Transverse colon (tissue), 4 donors: ENCODE measurements around the gene EEPD1. TPM values are rescaled to one million over a fixed set of nuclear protein-coding genes. Genes with fewer than 3 reads are reported as not detected.

Source experiments
- DNase-seq: peaks from one replicate; pipeline ENCODE4 v3.0.0-alpha.2; 2019
- H3K27ac ChIP-seq, 4 donors: fragments of 200-600 bp; sonication (generic); 2 replicates each; pipeline ENCODE4 v1.5.1; 2016 to 2018; ENCODE audit warnings: inconsistent platforms in 4 of 4
- H3K27me3 ChIP-seq: fragments of 200-600 bp; sonication (generic); 2 replicates; pipeline ENCODE4 v1.5.1; 2017; ENCODE audit warnings: inconsistent platforms
- H3K36me3 ChIP-seq, 4 donors: fragments of 200-600 bp; sonication (generic); 2 replicates each; pipeline ENCODE4 v1.5.1; 2017 to 2019; ENCODE audit warnings: inconsistent platforms in 4 of 4
- H3K4me1 ChIP-seq, 4 donors: fragments of 200-600 bp; sonication (generic); 2 replicates each; pipeline ENCODE4 v1.5.1; 2017 to 2020; ENCODE audit warnings: inconsistent platforms in 4 of 4
- H3K4me3 ChIP-seq, 4 donors: fragments of 200-600 bp; sonication (generic); 1 replicate in 1 of 4; 2 replicates in 3 of 4; pipeline versions ENCODE4 v1.5.1 to v1.6.1; 2017 to 2019; ENCODE audit warnings: inconsistent platforms in 4 of 4
- H3K9me3 ChIP-seq, 2 donors: fragments of 200-600 bp; sonication (generic); 2 replicates each; pipeline ENCODE4 v1.5.1; 2017 to 2019; ENCODE audit warnings: inconsistent platforms in 2 of 2
- EP300 ChIP-seq: sonication (generic); formaldehyde crosslinking; IDR thresholded peaks from one replicate; pipeline ENCODE4 v1.6.1; 2017; ENCODE audit warnings: antibody characterized with exemption, low read depth
- POLR2A ChIP-seq: fragments of 450-650 bp; IDR thresholded peaks from one replicate; pipeline ENCODE4 v1.6.1; 2016; ENCODE audit warnings: antibody characterized with exemption, mild to moderate bottlenecking, moderate library complexity
- POLR2AphosphoS5 ChIP-seq, 3 donors: sonication (generic); formaldehyde crosslinking; IDR thresholded peaks; one replicate each; pipeline ENCODE4 v1.6.1; 2016; ENCODE audit warnings: antibody characterized with exemption in 3 of 3
- WGBS, 2 donors: methylation state at CpG; one replicate each; pipeline ENCODE4 v1.1.5; 2018; ENCODE audit warnings: low coverage in 1 of 2; 5-methylcytosine and 5-hydroxymethylcytosine counted together
- in situ Hi-C, 4 donors: fragments of 200-750 bp; cut with MboI; loops; one replicate each; pipeline versions ENCODE4 v1.15.0 to v1.15.1; 2017; ENCODE audit warnings: low sequenced_read_pairs in 3 of 4, low pct_ligation_motif_present in 1 of 4, low pct_unique_long_range_greater_than_20kb in 1 of 4
- intact Hi-C: fragments of 100-400 bp; cut with DNase I; formaldehyde crosslinking; loops from one replicate; pipeline ENCODE4 v1.15.1; 2023; ENCODE audit warnings: low total_unique reads
- total RNA-seq, 4 donors: library from RNA; depleted of rRNA; stranded (reverse); fragments of >200 nt; gene quantifications; one replicate each; pipeline ENCODE4 v1.1.0, GENCODE V29; 2016
- TF ChIP-seq, protein P1 (sequence below), 5 experiments: fragments of 200-600 bp in 3 of 5; fragments of 450-650 bp in 2 of 5; sonication (generic) in 3 of 5; IDR thresholded peaks; 1 replicate in 2 of 5; 2 replicates in 3 of 5; pipeline ENCODE4 v1.5.1; 2016 to 2017; ENCODE audit warnings: antibody characterized with exemption in 5 of 5, inconsistent platforms in 3 of 5, mild to moderate bottlenecking in 2 of 5, moderate library complexity in 1 of 5

Gene EEPD1
- total RNA-seq, 4 donors from 2014 or later, result 16.2 to 36.2 (median 25.2) TPM

DNA sequence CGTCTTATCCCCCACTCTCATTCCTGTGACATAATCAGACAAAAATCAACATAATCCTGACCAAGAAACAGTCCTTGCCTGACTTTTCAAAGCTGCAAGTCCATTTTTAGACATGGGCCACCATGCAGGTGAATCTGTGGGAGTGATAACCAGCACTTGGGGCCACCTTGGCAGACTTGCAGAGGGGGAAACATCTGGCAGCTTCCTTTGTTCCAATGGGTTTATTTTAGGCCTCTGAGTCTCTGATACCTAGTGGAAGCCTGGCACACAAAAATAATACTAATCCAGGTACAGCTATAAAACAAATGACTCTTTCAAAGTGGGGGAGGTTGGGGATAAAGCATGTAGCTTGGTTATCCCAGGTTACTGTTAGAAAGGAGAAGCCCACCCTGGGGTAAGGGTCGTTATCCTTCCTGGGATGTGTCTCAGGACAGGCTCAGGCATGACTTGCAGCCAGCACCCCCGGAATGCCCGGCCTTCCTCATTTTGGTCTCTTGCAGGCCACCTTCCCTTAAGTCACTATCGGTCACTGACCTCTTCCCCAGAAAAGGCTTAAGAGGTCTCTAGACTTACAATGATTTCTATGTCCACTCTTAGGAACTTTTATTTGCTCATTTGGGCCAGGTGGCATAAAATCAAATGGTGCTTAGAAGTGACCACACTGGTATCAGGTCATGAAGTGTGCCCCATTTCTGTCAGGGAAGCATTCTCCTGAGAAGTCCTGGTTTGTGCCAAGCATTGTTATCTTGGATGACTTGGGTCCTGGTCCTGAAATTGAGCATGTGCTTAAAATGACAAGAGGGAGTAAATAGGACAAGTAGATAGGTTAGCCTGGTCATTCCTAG, 37.6 kb downstream of the EEPD1 start:
- DNase-seq, result no peak
- TF ChIP-seq POLR2AphosphoS5 (IDR thresholded peaks at IDR 0.05) (no peak), POLR2A (no peak)
- in situ Hi-C loops (no loop called here), intact Hi-C loops (no loop called here)
- Histone ChIP-seq H3K27ac (peak overlapping the region in 3 of 4 donors; percentile 55 to 67 (median 64)), H3K4me1 (peaks cover 4 to 28% (median 10%) of the 10 kb centered on the region in 4 donors), H3K9me3 (no peaks in the 10 kb centered on the region), H3K36me3 (no peaks in the 10 kb centered on the region), H3K4me3 (no peak overlapping the region), H3K27me3 (no peaks in the 10 kb centered on the region)
- 88 to 100% methylated on average over 1 to 5 of the region's 5 CpGs for WGBS, 2 donors

DNA sequence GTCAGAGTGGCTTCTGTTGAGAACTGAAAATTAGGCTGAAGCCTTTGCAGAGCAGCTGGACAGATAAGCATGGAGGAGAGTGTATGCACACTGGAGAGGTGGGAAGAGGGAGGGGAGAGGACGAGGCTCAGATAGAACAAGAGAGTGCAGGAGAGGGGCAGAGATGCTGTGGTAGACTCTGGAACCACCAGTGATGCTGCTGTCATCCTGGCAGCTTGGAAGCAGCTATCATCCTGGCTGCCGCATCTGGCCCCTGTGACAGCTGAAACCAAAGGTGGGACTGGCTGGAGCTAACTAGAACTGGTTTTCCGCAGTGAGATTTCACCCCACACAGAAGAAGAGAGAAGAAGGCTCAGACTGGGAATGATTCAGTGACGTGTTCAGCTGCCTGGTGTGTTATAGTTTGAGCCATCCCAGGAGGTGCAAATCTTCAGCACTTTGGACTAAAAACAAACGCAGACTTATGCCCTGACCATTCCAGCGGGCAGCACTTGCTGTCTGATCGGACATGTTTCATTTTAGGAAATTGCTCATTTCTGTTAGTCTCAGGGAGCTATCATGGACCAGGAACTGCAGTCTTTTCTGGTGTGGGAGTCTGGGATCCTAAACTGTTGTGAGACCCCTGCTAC, 38.4 kb downstream of the EEPD1 start:
- in situ Hi-C loops, result no loop called here

DNA sequence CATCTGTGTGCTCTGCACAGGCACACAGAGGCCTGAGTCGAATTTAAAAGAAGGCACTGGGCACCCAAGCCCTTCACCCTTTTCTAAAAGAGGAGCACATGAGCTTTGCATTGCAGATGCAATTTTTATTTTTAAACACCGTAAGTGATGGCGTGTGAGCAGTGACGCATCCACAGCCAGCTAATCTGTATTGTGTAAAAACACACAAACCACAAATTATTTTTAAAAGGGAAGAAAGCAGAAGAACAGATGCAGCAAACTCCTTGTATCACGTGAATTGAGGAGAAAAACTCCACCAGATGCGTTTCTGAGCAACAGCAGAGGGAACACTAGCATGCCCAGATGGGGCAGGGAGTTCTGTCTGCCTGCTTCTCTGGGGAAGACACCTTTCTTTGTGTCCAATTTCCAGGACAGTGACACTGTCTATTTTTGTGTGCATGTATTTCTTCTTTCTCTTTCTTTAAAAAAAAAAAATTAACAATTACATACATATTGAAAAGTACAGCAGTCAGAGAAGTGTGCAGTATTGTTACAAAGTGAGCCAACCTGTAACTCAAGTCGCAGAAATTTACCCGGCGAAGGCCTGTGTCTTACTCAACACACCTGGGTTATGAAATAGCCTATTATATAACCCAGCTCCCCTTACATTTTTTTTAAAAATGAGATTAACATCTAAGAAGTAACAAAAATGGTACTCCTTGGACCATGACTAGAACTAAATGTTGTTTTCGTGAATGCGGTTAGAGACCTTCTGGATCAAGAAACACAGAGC, 39.2 kb downstream of the EEPD1 start:
- in situ Hi-C loops (no loop called here), intact Hi-C loops (no loop called here)
- Histone ChIP-seq H3K36me3 (no peaks in the 10 kb centered on the region), H3K27me3 (no peaks in the 10 kb centered on the region), H3K4me3 (no peak overlapping the region), H3K9me3 (no peaks in the 10 kb centered on the region), H3K27ac (peak overlapping the region; percentile 53 to 67 (median 60)), H3K4me1 (peaks cover 0 to 15% (median 8%) of the 10 kb centered on the region in 4 donors)
- WGBS, 2 donors, result 57 to 69% methylated on average over 7 to 11 of the region's 11 CpGs
- peak in 2 of 3 donors; percentile 18 to 19 for TF ChIP-seq POLR2AphosphoS5 (IDR thresholded peaks at IDR 0.05)
- TF ChIP-seq POLR2A, result no peak
- TF ChIP-seq, protein P1, sequence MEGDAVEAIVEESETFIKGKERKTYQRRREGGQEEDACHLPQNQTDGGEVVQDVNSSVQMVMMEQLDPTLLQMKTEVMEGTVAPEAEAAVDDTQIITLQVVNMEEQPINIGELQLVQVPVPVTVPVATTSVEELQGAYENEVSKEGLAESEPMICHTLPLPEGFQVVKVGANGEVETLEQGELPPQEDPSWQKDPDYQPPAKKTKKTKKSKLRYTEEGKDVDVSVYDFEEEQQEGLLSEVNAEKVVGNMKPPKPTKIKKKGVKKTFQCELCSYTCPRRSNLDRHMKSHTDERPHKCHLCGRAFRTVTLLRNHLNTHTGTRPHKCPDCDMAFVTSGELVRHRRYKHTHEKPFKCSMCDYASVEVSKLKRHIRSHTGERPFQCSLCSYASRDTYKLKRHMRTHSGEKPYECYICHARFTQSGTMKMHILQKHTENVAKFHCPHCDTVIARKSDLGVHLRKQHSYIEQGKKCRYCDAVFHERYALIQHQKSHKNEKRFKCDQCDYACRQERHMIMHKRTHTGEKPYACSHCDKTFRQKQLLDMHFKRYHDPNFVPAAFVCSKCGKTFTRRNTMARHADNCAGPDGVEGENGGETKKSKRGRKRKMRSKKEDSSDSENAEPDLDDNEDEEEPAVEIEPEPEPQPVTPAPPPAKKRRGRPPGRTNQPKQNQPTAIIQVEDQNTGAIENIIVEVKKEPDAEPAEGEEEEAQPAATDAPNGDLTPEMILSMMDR (IDR thresholded peaks at IDR 0.05), result no peak
- no peak for DNase-seq

More for the DNA sequence above, 38.4 kb downstream of the EEPD1 start:
- Histone ChIP-seq H3K27me3 (no peaks in the 10 kb centered on the region), H3K9me3 (no peaks in the 10 kb centered on the region), H3K4me1 (peaks cover 3 to 20% (median 8%) of the 10 kb centered on the region in 4 donors), H3K36me3 (no peaks in the 10 kb centered on the region), H3K27ac (peak overlapping the region; percentile 53 to 67 (median 60)), H3K4me3 (no peak overlapping the region)
- intact Hi-C loops, result no loop called here
- WGBS, 2 donors, result 56 to 74% methylated on average over 5 to 7 of the region's 7 CpGs
- TF ChIP-seq POLR2A (no peak), POLR2AphosphoS5 (IDR thresholded peaks at IDR 0.05) (no peak), EP300 (no peak)
- TF ChIP-seq, protein P1 (IDR thresholded peaks at IDR 0.05), result no peak
- no peak for DNase-seq

DNA sequence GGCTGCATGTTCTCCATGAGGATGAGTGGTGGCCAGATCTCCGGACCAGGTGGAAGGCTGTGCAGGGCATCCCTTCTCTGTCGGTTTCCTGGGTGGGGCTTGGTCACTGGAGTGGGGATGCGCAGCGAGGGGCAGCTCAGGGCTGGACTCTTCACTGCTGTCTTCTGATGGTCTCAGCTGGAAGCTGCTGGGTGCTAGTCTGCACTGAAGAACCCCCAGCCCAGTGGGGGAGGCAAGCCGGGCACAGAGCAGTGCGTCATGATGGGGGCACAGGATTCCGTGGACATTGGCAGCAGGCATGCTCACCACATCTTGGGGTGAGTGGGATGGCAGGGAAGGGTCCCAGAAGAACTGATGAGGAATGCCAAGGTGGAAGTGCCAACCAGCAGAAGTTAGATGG, 39.8 kb downstream of the EEPD1 start:
- Histone ChIP-seq H3K4me1 (peaks cover 0 to 13% (median 8%) of the 10 kb centered on the region in 4 donors), H3K27ac (peak overlapping the region in 1 of 4 donors; percentile 53), H3K9me3 (no peaks in the 10 kb centered on the region), H3K27me3 (no peaks in the 10 kb centered on the region), H3K36me3 (no peaks in the 10 kb centered on the region), H3K4me3 (no peak overlapping the region)
- intact Hi-C loops (no loop called here), in situ Hi-C loops (no loop called here)
- TF ChIP-seq EP300, result no peak
- no peak for DNase-seq
- WGBS, 2 donors, result 100% methylated on average over 7 of the region's 7 CpGs; no CpG with 5 or more reads in 1 of the 2 donors

DNA sequence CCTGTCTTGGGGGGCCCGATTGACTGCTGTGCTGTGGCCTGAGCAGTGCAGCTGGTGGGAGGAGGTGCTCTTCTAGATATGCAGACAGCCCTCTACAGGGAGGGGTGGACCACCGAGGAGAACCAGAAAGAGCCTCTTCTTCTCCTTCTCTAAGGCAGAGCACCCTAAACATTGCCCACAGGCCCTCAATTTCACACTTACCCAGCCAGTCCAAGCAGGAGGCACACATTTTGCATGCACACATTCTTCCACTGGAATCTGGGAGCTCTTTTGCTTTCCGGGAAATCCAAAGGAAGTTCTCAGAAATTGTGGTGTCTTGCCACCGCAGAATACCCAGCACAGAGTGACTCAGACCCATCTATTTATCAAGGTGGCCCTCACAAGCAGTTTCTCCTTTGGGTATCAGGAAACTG, 45.8 kb downstream of the EEPD1 start:
- in situ Hi-C loops, result no loop called here
- Histone ChIP-seq H3K36me3 (no peaks in the 10 kb centered on the region), H3K9me3 (no peaks in the 10 kb centered on the region), H3K27ac (no peak overlapping the region), H3K27me3 (no peaks in the 10 kb centered on the region), H3K4me3 (no peak overlapping the region), H3K4me1 (peaks cover 0 to 8% (median 3%) of the 10 kb centered on the region in 4 donors)
- 80% methylated on average over 4 of the region's 4 CpGs; no CpG with 5 or more reads in 1 of the 2 donors for WGBS, 2 donors
- TF ChIP-seq EP300, result no peak
- no peak for TF ChIP-seq POLR2A
- TF ChIP-seq, protein P1 (IDR thresholded peaks at IDR 0.05), result no peak
- TF ChIP-seq POLR2AphosphoS5 (IDR thresholded peaks at IDR 0.05), result no peak
- intact Hi-C loops, result no loop called here
- no peak for DNase-seq
